SIG-M5 (cell line): ENCODE results near the gene ARHGEF7.
"Not testable (repeated sequence)": the region's sequence is repeated elsewhere in the genome, so short reads cannot be mapped to it uniquely, and the experiment has no call there.

Source experiments
- DNase-seq: peaks from one replicate; lab custom pipeline; 2025; lab: John Stamatoyannopoulos, UW

ARHGEF7 gene, protein sequence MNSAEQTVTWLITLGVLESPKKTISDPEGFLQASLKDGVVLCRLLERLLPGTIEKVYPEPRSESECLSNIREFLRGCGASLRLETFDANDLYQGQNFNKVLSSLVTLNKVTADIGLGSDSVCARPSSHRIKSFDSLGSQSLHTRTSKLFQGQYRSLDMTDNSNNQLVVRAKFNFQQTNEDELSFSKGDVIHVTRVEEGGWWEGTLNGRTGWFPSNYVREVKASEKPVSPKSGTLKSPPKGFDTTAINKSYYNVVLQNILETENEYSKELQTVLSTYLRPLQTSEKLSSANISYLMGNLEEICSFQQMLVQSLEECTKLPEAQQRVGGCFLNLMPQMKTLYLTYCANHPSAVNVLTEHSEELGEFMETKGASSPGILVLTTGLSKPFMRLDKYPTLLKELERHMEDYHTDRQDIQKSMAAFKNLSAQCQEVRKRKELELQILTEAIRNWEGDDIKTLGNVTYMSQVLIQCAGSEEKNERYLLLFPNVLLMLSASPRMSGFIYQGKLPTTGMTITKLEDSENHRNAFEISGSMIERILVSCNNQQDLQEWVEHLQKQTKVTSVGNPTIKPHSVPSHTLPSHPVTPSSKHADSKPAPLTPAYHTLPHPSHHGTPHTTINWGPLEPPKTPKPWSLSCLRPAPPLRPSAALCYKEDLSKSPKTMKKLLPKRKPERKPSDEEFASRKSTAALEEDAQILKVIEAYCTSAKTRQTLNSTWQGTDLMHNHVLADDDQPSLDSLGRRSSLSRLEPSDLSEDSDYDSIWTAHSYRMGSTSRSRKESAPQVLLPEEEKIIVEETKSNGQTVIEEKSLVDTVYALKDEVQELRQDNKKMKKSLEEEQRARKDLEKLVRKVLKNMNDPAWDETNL

DNA sequence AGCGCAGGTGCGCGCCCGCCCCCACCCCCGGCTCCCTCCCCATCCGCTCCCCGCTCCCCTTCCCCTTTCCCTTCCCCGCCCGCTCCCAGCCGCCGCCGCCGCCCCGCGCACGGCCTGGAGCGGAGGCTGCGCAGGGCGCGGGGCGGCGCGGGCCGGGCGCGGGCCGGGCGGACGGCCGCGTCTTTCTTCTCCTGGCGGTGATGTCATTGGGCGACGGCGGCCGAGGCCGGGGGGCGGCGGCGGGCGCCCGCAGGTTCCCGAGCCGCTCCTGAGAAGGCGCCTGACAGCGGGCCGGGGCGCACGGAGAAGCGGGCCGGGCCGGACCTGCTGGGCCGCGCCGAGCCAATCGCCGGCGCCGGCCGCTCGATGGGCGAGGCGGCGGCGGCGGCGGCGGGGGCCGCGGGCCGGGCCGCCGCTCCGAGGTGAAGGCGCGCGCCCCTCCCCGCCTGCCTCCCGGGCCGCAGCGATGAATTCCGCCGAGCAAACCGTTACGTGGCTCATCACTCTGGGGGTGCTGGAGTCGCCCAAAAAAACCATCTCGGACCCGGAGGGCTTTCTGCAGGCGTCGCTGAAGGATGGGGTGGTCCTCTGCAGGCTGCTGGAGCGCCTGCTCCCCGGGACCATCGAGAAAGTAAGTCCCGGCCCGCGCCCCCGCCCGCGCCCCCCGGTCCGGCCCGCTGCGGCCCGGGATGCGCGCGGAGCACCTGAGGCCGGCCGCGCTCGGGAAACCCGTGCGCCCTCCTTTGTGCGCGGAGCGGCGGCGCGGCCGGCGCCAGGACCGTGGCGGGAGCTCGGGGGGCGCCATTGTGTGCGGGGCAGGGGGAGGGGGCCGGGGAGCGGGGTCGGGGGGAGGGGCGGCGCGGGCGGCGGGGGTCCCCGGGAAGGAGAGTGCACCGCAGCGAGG, at the start of gene ARHGEF7:
Gene ARHGEF7, plus strand, starts transcription at position 250 of the 904 bp plus-strand sequence. Its CDS starts 217 bp downstream, at position 467.
- DNase-seq, result no peak

DNA sequence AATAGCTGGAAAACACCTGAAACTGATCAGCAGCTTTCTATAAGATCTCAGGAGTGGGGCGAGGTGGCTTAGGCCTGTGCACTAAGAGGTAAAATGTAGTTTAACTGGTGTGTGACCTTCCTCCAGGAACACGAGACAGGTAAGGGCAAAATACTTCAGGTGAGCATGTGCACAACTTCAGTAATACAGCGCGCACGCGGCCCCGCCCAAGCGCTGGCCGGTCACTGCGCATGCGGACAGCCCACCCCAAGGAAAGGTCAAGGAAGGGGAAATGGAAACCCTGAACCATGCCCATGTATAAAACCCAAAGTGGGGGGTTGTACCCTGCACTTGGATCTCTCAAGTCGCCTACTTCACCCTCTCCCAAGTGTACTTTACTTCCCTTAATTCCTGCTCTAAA, 49.4 kb upstream of the ARHGEF7 start:
- DNase-seq, result no peak

DNA sequence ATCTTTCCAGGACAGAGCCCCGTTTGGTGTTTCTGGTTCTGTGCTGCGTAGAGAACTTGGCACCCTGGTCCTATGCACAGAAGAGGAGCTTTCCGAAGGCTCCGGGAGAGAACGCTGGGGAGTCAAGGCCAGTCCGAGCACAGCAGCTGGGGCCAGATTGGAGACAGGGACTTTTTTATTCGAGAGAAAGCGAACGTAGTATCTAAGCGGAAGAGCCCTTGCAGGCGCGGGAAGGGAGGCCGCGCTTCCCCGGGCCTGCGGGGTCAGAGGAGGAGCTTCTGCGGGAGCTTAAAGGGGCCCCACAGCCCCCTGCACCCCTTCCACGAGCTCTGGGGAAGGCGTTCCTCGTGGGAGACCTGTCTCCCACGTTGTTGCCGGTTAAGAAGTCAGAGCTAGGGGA, 48.6 kb upstream of the ARHGEF7 start:
- no peak for DNase-seq

DNA sequence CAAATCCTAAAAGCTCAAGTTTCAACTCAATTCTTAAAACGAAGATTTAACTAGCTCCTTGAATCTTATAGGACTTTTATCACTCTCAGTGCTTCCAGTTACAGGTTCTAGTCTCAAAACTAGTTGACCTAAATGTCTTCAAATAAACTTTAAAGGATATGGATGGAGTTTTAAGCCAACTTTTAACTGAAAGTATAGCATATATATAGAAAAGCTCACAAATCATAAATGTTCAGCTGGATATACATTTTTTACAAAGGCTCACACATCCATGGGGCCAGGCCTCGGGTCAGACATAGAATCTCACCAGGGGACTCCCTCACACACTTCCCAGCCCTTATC, 47.1 kb upstream of the ARHGEF7 start:
- no peak for DNase-seq

DNA sequence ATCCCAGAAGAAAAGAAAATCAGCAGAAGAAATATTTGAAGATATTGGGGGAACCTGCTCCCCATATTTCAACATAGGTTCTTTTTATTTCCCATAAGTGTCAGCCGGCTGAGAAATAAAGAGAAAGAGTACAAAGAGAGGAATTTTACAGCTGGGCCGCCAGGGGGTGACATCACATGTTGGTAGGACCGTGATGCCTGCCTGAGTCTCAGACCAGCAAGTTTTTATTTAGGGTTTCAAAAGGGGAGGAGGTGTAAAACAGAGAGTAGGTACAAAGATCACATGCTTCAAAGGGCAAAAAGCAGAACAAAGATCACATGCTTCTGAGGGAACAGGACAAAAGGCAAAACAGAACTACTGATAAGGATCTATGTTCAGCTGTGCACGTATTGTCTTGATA, 44.0 kb upstream of the ARHGEF7 start:
- DNase-seq, result peak; percentile 78

DNA sequence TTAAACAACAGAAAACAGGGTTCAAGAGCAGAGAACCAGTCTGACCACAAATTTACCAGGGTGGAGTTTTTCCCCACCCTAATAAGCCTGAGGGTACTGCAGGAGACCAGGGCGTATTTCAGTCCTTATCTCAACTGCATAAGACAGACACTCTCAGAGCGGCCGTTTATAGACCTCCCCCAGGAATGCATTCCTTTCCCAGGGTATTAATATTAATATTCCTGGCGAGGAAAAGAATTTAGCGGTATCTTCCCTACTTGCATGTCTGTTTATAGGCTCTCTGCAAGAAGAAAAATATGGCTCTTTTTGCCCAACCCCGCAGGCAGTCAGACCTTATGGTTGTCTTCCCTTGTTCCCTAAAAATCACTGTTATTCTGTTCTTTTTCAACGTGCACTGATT, 43.6 kb upstream of the ARHGEF7 start:
- DNase-seq, result not testable (repeated sequence)

DNA sequence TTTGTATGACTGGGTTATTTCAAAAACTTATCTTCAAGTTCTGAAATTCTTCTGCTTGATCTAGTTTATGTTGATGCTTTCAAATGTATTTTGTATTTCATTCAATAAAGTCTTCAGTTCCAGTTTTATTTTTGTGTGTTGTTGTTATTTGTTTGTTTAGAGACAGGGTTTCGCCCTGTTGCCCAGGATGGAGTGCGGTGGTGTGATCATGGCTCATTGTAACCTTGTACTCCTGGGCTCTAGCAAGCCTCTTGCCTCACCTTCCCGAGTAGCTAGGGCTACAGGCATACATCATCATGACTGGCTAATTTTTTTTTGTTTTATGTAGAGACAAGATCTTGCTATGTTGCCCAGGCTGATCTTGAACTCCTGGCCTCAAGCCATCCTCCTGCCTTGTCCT, 40.3 kb upstream of the ARHGEF7 start:
- no peak for DNase-seq

DNA sequence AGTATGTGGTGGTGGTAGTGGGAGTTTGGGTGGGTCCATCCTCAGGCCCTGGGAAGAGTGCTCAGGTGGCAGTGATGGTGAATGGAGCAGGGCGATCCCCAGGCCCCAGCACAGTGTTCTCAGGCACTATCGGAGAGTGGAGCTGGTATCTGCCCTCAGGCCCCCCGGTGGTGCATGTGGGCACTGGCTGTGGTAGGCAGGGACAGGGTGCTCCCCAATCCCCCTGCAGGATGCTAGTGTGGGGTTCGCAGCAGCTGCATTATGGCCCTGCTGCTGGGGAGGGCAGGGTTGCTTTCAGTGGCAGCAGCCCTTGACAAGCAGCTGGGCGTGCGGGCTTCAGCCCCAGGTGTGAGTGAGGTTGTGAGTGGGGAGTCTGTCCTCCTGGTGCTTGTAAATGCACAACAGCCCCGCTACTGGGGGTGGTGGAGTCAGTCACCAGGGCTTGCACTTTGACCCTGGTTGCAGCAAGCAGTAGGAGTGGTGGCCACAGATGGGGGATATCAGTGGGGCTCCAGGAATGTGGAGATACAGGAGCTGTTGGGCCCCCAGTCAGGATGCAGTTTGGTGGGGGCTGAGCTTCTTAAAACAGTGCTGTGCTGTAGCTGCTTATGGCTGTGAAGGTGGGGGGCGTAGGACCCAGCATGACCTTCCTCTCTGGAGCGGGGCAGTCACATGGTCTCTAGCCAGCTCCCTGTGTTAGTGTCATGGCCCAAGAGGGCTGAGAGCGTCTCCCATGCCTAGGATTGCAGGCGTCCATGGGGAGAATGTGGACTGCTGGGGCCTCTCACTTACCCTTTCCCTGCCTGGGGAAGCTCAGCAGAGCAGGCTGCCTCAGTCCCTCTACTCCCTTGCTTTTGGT, 38.7 kb upstream of the ARHGEF7 start:
- DNase-seq, result no peak

DNA sequence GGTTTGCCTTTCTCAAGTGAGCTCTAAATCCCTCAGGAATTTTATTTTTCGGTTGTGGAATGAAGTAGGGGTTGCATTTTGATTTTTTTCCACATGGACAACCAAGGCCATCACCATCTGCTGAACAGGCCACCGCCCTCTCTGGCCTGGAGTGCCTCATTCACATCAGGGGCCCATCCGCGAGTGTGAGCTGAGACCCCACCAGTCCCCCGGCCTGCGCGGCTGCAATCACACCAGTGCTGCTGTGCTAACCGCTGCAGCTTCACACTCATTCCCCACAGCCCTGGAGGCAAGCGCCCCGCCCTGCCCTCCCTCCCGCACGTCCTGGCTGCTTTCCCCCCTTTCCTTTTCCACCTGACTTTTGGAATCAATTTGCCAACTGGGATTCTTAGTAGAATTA, 35.7 kb upstream of the ARHGEF7 start:
- no peak for DNase-seq

DNA sequence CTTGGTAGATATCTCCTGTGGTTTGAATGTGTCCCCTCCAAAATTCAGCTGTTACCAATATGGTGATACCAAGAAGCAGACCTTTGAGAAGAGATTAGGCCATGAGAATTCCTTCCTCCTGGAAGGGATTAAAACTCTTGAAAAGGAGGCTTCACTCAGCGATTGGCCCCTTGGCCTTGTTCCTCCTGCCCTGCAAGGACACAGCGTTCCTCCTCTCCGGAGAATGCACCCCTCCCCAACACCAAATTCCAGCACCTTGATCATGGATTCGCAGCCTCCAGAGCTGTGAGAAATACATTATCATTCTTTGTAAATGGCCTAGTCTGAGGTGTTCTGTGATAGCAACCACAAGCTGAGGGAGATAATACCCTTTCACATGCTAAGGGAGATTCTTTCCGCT, 34.5 kb upstream of the ARHGEF7 start:
- DNase-seq, result no peak

DNA sequence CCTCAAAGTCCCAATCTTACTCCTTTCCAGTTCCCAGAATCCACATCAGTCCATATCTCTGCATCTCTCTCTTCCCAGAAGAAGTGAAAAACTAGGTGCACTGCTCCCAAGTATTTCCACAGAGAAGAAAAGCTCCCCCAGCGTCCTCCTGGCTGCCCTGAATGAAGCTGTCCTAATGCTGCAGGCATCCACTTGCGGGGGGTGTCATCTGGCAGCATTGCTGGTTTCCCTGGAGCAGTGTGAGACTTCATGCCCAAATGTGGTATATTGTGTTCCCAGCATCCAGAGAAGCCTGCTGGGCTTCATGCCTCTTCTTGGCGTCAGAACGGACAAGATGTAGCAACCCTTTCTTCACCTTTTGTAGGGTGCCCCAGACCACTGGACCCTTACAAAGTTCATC, 32.9 kb upstream of the ARHGEF7 start:
- DNase-seq, result no peak

DNA sequence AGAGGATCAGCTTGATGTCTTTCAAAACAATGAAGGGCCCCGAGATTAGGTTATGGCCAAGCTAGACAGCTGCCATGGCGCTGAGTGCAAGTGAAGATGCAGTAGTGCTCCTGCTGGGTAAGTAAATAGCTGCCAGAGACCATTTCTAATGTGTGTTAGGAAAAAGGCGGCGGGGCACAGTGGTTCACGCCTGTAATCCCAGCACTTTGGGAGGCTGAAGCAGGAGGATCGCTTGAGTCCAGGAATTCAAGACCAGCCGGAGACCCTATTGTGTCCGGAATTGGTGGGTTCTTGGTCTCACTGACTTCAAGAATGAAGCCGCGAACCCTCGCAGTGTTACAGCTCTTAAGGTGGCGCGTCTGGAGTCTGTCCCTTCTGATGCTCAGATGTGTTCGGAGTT, 32.3 kb upstream of the ARHGEF7 start:
- DNase-seq, result not testable (repeated sequence)

DNA sequence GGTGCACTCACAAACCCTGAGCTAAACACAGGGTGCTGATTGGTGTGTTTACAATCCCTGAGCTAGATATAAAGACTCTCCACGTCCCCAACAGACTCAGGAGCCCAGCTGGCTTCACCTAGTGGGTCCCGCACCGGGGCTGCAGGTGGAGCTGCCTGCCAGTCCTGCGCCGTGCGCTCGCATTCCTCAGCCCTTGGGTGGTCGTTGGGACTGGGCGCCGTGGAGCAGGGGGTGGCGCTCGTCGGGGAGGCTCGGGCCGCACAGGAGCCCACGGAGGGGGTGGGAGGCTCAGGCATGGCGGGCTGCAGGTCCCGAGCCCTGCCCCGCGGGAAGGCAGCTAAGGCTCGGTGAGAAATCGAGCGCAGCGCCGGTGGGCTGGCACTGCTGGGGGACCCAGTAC, 31.4 kb upstream of the ARHGEF7 start:
- not testable (repeated sequence) for DNase-seq

DNA sequence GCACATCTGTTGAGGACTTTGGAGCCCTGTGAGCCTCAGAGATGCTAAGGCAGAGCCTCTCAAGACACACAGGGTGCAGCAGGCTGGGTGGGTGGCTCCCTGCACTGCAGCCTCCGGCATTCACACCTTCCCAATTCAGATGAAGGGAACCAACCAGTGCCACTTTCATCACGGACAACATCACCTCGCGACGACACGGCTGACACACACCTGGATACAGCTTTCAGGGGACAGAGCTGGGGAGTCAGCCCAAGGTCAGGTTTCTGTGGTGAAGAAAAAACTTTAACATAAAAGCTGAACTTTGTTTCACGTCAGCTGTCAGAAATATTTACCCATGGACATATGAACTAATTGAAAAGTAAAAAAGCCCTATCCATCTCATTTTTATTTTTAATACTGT, 24.9 kb upstream of the ARHGEF7 start:
- DNase-seq, result no peak

DNA sequence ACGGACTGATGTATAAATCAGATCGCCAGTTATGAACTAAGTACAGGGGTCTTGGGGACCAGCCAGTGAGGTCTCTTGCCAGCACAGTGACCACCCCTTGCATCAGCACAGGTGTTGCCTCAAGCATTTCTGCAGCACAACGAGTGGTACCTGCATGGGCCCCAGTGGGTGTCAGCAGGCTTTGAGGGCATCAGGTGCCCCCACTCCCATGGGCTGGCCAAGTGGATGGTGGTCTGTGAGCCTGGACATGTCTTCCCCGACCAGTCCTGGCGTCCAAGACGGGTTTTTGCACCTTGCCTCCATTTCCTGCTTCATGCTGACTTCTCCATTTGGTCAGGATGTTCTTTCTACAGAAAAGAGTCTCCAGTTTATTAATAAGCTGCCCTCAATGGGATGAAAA, 22.4 kb upstream of the ARHGEF7 start:
- DNase-seq, result no peak

DNA sequence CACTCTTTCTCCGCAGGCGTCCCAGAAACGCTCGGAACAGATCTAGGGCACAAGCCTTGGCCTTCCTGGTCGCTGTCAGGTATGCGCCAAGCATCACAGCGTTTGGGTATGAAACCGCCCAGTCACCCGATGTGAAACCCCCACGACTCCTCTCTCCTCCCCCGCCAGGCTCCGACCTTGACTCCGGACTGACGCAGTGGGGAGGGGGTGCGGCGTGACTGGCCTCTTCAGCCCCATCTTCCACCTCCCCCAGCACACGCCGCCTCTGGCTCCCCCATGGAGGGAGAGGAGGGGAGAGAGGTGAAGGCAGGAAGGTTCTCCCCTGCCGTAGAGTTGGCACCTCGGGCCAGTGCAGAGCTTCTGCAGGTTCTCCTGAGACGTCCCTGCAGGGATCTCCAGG, 22.0 kb upstream of the ARHGEF7 start:
- no peak for DNase-seq

DNA sequence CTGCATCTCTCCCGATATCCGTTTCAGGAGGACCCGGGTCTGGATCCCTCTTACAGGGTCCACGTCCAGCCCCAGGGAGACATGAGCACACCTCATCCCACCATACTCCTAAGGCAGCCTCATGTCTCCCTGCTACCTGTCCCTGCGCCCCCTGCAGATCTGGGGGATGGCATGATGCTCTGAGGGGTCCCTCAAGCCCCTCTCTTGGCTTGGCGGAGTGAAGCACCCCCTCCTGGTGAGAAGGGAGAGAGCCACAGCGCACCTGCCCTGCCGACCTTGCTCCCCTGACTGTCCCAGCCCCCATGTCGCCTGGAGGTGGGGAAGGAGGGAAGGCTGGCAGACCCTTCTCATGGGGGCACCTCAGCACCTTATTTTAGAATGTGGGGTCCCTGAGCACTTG, 21.5 kb upstream of the ARHGEF7 start:
- DNase-seq, result no peak

DNA sequence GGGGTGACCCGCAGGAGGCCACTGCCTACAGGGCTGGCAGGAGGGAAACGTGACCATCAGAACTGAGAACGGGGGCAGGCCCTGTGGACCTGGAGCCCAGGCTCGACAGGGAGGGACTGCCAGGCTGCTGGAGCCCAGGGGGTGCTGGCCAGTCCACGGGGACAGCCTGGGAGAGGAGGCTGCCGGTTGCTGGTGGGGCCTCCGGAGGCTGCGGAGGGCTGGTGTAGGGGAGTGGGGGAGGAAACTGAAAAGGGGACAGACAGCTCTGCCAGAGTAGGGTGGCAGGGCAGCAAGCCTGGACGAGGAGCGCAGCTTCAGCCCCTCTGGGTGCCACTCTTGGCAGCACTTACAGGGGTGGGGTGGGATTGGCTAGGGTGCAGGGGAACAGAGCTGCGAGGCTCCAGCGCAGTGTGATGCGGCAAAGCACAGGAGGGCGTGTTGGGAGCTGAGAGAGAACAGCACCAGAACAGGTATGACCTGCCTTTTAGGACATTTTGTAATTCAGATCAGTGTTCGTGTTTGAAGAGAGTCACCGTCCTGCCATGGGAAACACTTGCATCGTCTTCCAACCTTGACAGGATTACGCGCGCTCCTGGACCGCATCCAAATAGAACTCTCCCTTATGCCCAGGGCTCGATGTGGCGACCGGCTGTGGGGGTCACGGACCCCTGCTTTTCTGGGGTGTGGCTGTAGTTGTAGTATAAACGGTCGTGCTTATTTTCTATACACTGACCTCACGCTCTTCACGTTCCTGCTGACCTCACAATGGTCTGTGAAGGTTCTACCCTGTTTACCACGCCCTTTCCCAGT, 19.9 kb upstream of the ARHGEF7 start:
- DNase-seq, result no peak

DNA sequence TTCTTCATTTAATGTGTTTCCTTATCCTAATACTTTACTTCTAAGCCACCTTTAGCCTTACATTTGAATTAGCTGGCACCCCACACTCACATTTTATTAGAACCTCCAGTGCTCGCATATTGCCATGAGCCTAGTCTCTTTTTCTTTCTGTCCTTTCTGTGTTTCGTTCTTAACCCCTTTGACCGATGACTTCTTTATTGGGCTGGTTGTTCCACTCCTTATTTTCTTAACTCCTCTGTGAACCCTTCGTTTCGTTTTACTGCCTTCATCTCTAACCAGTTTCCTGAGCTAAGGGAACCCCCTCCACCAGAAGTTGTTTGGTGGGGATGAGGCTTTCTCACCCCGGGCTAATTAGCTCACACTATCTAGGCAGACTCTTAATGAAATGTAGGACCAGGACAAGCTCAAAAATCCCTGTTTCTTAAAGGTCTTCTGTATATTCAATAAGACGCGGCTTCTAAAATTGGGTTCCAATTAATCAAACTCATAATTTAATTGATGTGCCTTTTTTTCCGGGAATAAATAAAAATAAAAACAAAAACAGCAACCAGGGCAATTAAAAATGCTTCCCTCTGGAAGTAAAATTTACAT, 19.1 kb upstream of the ARHGEF7 start:
- DNase-seq, result no peak

DNA sequence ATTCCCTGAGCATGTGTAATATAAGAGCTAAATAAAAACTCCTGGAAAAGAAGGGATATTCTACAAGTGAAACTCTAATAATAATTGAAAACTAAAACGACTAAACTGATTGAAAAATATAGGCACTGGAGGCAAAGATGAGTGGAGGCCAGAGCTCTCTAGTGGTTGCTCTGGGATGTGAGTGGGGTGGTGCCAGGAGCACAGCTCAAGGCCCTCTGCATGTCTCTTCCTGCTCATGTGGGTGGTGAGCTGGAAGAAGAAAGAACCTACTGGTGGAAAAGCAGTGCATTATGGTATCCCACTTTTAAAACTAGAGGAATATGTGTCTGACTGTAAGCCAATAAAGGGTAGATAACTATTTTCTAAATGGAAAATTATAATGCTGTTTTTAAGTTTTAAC, 15.8 kb upstream of the ARHGEF7 start:
- no peak for DNase-seq
